ENCODE measurements around the gene FHOD3. TPM values are rescaled to one million over a fixed set of nuclear protein-coding genes. Genes with fewer than 3 reads are reported as not detected.

FHOD3 gene
- total RNA-seq, 1 donor from 2014 or later, result 16.3 TPM

- Mint-ChIP-seq H3K27me3 (ENCODE audit: low read depth) (no peaks in the 10 kb centered on the region), H3K4me3 (no peak overlapping the region), H3K9me3 (no peaks in the 10 kb centered on the region), H3K36me3 (no peaks in the 10 kb centered on the region), H3K27ac (no peak overlapping the region), H3K4me1 (no peaks in the 10 kb centered on the region)
- no peak for DNase-seq (ENCODE audit: low spot score in 2 of 2, unreplicated experiment in 2 of 2)
- TF ChIP-seq, protein P1, sequence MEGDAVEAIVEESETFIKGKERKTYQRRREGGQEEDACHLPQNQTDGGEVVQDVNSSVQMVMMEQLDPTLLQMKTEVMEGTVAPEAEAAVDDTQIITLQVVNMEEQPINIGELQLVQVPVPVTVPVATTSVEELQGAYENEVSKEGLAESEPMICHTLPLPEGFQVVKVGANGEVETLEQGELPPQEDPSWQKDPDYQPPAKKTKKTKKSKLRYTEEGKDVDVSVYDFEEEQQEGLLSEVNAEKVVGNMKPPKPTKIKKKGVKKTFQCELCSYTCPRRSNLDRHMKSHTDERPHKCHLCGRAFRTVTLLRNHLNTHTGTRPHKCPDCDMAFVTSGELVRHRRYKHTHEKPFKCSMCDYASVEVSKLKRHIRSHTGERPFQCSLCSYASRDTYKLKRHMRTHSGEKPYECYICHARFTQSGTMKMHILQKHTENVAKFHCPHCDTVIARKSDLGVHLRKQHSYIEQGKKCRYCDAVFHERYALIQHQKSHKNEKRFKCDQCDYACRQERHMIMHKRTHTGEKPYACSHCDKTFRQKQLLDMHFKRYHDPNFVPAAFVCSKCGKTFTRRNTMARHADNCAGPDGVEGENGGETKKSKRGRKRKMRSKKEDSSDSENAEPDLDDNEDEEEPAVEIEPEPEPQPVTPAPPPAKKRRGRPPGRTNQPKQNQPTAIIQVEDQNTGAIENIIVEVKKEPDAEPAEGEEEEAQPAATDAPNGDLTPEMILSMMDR (IDR thresholded peaks at IDR 0.05; ENCODE audit: unreplicated experiment), result no peak
Observed at GRCh38 chr18:36405611-36406010, 108.1 kb downstream of the FHOD3 start.

- DNase-seq (ENCODE audit: low spot score in 2 of 2, unreplicated experiment in 2 of 2), result no peak
- Mint-ChIP-seq H3K27me3 (ENCODE audit: low read depth) (no peaks in the 10 kb centered on the region), H3K4me1 (no peaks in the 10 kb centered on the region), H3K4me3 (no peak overlapping the region), H3K9me3 (no peaks in the 10 kb centered on the region), H3K36me3 (no peaks in the 10 kb centered on the region), H3K27ac (no peak overlapping the region)
- TF ChIP-seq, protein P1 (IDR thresholded peaks at IDR 0.05; ENCODE audit: unreplicated experiment), result no peak
Observed at GRCh38 chr18:36406805-36407204, 109.3 kb downstream of the FHOD3 start.

GRCh38 chr18:36408606-36409005 is 111.1 kb downstream of the FHOD3 start:
- no peaks in the 10 kb centered on the region for H3K27me3 Mint-ChIP-seq (ENCODE audit: low read depth)
- TF ChIP-seq, protein P1 (IDR thresholded peaks at IDR 0.05; ENCODE audit: unreplicated experiment), result no peak
- no peak overlapping the region for H3K27ac Mint-ChIP-seq
- no peaks in the 10 kb centered on the region for H3K9me3 Mint-ChIP-seq
- no peaks in the 10 kb centered on the region for H3K4me1 Mint-ChIP-seq
- H3K36me3 Mint-ChIP-seq, result no peaks in the 10 kb centered on the region
- no peak for DNase-seq (ENCODE audit: low spot score in 2 of 2, unreplicated experiment in 2 of 2)
- no peak overlapping the region for H3K4me3 Mint-ChIP-seq

DNA sequence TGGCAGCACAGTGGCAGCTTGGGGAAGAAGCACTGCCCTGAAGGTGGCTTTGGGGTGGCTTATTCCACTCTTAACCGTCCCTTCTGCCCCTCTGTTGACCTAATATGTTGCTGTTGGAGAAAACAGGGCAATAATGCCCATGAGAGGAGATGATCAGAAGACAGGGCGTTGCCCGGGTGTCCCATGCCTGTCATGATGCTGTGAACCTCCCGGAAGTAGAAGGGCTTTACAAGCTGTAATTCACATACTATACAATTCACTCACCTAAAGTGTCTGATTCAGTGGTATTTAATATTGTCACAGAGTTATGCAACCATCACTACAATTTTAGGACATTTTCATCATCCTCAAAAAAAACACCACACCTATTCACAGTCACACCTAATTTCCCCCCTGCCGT is 112.3 kb downstream of the FHOD3 start:
- no peak for DNase-seq (ENCODE audit: low spot score in 2 of 2, unreplicated experiment in 2 of 2)
- Mint-ChIP-seq H3K4me1 (no peaks in the 10 kb centered on the region), H3K4me3 (no peak overlapping the region), H3K27ac (no peak overlapping the region), H3K27me3 (ENCODE audit: low read depth) (no peaks in the 10 kb centered on the region), H3K9me3 (no peaks in the 10 kb centered on the region), H3K36me3 (no peaks in the 10 kb centered on the region)
- TF ChIP-seq, protein P1 (IDR thresholded peaks at IDR 0.05; ENCODE audit: unreplicated experiment), result no peak

GRCh38 chr18:36410346-36410745 is 112.8 kb downstream of the FHOD3 start:
- H3K27ac Mint-ChIP-seq, result no peak overlapping the region
- DNase-seq (ENCODE audit: low spot score in 2 of 2, unreplicated experiment in 2 of 2), result no peak
- no peak overlapping the region for H3K4me3 Mint-ChIP-seq
- no peaks in the 10 kb centered on the region for H3K9me3 Mint-ChIP-seq
- H3K27me3 Mint-ChIP-seq (ENCODE audit: low read depth), result no peaks in the 10 kb centered on the region
- no peaks in the 10 kb centered on the region for H3K36me3 Mint-ChIP-seq
- peaks cover 4% of the 10 kb centered on the region for H3K4me1 Mint-ChIP-seq
- TF ChIP-seq, protein P1 (IDR thresholded peaks at IDR 0.05; ENCODE audit: unreplicated experiment), result no peak

GRCh38 chr18:36411745-36412168 is 114.2 kb downstream of the FHOD3 start:
- no peak overlapping the region for H3K27ac Mint-ChIP-seq
- no peaks in the 10 kb centered on the region for H3K27me3 Mint-ChIP-seq (ENCODE audit: low read depth)
- no peak overlapping the region for H3K4me3 Mint-ChIP-seq
- no peaks in the 10 kb centered on the region for H3K9me3 Mint-ChIP-seq
- peaks cover 9% of the 10 kb centered on the region for H3K4me1 Mint-ChIP-seq
- no peak for DNase-seq (ENCODE audit: low spot score in 2 of 2, unreplicated experiment in 2 of 2)
- TF ChIP-seq, protein P1 (IDR thresholded peaks at IDR 0.05; ENCODE audit: unreplicated experiment), result no peak
- H3K36me3 Mint-ChIP-seq, result no peaks in the 10 kb centered on the region
